ENCODE results near the gene KRT3.
"Not testable (repeated sequence)": the region's sequence is repeated elsewhere in the genome, so short reads cannot be mapped to it uniquely, and the experiment has no call there.

KRT3 gene

DNA sequence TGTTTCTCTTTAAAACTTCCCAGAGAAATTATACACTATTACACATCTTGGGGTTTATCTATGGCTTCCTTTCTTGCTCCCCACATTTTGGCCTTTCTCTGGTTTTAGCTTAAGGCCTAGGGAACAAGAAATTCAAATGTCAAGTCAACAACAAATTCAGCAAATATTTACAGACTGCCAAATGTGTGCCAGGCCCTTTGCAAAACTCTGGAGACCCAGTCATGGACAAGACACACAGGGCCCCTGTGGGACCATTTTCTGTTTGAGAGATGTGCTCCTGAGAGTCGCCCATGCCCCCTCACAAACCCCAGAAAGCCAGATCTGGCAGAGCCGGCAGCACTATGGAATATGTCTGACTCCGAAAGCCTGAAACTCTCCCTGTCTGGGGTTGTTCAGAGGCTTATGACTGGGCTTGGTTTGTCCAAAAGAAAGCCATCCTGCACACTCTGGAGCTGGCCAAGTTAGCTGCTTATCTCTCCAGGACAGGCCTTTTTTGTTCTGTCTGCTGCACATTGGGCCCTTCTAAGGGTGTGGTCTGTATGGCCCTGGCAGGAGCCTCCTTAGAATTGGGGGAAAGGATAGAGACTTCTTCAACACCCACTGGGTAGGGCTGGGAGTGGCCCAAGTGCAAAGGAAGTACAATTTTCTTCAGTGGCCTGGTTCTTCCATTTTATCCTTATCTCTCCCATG, 1.1 kb upstream of the KRT3 start:
- DNase-seq, result no peak

- no peak for DNase-seq
Measured at GRCh38 chr12:52796429-52796794, 495 bp upstream of the KRT3 start.

GRCh38 chr12:52795332-52795674, 614 bp downstream of the KRT3 start:
- not testable (repeated sequence) for DNase-seq

DNA sequence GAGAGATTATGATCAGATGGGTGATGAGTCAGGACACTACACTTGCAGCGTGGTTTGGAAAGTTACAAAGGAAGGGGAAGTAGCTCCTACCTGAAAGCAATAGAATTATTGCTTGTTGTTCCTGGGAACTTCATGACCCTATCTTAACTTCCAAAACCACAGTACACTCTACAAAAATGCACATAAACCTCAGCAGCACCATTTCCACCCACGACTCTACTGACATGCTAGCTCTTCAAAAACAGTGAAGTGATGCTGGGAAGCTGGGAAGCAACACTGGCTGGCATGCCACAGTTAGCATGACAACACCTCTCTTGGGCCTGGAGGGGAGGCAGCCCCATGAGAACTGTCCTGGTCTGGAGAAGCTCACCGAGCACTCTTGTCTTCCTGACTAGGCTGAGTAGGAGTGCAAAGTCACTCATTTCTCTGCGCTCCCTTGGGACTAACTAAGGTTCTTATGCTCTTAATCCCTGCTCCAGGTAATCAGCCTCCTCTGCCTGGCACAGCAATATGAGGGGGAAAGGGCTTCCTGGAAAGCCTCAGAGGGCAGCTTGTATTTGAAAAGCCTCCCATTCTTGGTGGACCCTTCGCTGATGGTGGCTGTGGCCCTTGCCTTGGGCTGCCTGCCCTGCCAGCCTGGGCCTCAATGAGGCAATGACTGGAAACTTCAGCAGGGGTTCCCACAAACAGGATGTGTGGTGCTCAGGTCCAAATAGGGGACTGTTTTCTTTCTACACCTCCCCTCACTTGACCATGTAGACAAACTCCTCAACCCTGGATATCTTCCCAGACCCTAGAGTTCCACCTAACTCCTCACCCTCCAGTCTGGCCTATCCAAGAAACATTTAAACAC, 1.2 kb downstream of the KRT3 start:
- DNase-seq, result peak; percentile 67

- DNase-seq, result no peak
Measured at GRCh38 chr12:52792185-52793029, 3.5 kb downstream of the KRT3 start.

DNA sequence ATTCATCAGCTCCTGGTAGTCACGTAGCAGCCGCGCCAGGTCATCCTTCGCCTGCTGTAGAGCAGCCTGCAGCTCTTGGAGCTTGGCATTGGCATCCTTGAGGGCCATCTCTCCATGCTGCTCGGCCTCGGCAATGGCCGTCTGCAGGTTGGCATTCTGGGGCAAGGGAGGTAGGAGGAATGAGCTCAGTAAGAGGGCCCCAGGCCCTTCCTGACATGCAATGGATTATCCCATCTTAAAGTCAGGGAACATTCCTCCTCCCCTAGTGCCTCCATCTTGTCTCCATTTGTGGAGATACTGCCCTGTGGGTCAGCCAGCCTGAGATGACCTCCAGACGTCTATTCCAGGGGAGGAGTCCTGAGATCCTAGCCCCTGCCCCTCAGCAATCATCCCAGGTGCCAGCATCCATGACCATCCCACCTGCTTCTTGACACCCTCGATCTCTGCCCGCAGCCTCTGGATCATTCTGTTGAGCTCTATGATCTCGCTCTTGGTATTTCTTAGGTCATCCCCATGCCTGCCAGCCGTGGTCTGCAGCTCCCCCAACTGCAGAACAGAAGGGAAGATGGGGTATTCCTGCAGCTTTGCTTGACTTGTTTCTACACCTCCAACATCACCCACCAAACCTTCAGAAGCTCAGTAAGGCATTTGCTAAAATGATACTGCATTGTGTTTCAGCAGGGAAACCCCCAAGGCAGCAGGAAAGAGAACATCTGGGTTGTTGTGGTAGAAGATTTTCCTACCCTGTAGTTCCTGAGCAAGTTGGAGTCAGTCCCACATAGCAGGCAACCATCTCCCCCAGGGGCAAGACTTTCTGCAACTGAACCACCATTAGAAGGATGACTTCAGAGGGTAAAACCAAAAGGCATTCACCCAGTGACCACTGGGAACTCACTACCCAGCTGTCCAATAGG, 4.4 kb downstream of the KRT3 start:
- no peak for DNase-seq

DNA sequence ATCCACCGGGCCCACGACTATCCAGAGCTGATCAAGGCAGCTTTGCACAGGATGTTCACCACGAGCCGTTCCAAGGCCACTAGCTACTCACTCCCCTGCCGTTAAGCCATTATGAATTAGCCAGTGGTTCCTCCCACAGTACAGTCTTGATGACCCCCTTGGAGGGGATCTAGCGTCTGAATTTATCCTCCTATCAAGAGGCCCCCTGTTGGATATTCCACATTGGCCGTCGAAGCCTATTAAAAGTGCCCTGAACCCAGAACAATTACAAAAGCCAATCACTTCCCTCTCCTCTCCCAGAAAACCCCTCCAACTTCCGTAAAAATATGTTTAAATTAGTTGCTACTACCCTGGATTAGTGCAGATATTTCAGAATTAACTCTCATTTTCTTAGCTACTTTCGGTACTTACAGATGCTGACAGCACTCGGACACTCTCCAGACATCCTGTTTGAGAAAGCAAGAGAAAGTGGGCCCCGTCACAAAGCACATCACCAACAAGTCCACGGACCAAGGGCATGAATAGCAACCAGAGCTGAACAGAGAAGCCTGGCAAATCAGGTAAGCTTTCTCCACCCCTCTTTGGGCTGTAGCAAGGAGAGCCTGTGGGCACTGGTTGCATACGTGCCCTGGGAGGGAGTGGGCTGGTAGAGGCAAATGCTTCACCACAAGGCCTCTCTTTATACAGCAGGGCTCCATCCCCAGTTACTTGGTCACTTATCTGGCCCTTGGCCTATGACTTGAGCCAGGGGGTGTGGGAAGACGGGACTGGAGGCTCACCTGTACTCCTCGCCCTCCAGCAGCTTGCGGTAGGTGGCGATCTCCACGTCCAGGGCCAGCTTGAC, 5.3 kb downstream of the KRT3 start:
- DNase-seq, result no peak

DNA sequence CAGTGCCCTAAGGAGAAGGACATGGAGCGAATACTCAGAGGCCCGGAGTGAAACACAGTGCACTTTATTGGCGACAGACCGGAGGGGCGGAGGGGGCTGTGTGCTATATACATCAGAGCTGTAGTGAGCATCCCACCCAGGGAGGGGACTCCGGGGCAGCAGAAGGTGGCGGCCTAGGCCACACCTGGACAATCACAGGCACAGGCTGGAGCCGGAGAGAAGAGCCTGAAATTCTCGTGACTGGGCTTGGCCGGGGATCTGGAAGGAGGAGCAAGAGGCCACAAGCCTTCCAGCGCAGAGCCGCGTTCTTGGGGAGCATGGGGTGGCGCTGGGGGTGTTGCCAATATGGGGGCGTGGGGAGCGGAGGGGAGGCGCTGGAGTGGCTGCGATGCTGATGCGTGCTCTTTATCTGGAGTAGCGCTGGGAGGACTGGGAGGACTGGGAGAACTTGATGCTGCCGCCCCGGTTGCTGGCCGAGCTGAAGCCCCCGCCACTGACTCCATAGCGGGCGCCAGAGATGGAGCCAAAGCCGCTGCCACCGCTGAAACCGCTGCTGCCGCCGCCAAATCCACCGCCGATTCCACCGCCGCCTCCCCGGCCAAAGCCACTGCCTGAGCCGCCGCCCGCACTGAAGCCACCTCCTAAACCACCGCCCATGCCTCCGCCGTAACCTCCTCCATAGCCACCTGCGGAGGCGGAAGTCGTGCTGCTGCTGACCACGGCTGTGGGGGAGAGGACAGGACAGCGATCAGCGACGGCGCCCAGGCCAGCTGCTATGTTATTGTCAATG, 6.1 kb downstream of the KRT3 start:
- DNase-seq, result no peak

- no peak for DNase-seq
Measured at GRCh38 chr12:52788876-52789636, 6.9 kb downstream of the KRT3 start.

DNA sequence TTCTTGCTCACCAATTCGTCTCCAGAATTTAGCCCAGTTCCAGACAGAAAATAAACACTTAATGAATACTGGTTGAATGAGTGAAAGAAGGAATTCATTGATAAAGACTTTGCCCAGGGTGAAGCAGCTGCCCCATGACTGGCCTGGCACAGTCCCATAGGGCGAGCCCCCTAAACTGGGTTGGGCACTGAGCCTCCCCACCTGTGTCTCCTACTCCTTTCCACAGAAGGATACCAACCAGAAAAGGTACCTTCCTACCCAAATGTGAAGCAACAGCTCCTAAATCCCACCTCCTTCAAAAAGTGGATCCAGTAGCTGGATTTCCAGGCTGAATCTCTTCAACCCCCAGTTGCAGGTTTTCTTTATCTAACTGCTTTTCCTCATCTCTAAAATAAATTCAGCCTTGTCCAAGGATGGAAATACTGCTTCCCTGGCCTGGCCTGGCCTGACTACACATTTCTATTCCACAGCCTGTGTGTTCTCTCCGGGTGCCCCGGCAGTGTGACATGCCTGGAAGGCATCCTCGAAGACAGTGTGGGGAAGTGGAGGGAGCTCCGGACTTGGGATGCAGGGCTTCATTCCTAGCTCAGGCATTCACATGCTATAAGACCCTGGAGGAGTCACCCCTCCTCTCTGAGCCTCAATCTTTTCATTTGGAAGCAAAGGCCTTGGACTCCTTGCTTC, 7.6 kb downstream of the KRT3 start:
- no peak for DNase-seq

- DNase-seq, result no peak
Measured at GRCh38 chr12:52787324-52788191, 8.4 kb downstream of the KRT3 start.

DNA sequence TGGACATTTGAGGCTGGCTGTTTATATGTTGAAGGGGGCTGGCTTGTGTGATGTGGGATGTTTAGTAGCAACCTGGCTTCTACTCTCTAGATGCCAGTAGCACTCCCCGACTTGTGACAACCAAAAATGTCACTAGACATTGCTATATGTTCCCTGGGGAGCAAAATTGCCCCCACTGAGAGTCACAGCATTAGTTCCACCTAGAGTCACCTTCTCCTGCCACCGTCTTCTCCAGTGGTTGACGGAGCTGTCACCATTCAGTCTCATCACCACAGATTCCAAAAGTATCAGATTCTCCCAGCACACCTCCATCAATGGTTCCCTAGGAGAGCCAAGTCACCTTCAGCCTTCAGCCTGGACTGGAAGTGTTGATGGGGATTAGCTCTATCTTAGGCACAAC, 11.0 kb downstream of the KRT3 start:
- no peak for DNase-seq

GRCh38 chr12:52783563-52784316, 12.2 kb downstream of the KRT3 start:
- DNase-seq, result no peak

DNA sequence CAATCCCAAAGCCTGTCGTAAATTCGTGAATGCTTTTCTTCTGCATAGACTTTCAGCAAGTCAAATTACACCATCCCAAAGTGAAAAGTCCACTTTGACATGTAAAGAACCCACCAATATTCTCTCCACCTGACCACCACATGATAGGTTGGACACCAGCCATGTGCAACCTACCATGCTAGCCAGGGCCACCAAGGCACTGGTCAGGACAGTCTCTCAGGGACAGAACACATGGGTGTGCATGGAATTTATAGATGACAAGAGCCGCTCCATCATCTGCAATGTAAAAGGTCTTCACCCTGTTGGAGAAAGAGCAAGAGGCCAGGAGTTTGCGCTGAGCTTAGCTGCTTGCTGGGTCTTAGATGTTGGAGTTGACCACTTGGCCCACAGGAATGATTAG, 13.4 kb downstream of the KRT3 start:
- DNase-seq, result no peak

DNA sequence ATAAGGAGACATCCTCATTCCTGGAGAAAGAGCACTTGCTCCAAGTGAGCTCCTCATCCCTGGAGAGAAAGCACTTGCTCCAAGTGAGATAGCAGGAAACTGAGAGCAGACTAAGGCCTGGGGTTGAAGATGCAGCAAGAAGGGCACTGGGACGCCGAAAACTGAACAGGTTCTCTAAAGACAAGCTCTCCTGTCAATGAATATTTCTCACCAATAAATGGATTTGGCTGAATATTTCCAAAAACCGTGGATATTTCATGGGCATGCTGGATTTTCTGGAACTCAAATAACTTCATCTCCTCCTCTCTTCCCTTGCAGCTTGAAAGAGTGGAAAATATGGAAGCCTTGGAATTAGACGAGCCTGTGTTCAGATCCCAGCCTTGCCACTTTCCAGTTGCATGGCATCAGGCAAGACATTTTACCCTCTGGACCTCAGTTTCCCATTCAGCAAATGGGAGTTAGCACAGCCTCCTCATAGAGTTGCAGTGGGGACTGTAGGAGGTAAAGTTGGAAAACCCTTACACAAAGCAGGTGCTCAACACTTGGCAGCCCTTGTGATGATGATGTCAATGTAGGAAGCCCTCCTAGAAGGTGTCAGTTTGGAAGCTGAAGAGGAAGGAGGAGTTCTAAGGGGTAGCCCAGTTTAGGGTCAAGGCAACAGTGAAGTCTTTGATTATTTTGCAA, 14.4 kb downstream of the KRT3 start:
- no peak for DNase-seq

GRCh38 chr12:52779914-52780313, 16.0 kb downstream of the KRT3 start:
- no peak for DNase-seq

DNA sequence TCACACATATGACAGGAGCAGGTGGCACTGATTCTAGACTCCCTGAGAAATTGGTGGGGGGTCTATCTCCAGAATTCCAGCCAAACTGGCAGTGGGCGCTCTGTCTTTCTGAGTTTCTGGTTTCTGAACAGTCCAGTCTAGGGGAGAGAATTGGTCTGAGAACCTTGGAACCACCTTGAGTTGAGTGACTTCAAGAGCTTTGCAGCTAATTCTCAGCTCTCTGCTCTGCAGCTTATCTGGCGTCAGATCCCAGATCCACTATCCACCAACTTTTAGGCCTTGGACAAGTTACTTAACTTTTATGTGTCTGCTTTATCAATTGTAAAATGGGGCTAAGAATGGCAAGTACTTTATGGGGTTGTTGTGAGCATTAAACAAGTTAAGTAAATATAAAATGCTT, 17.1 kb downstream of the KRT3 start:
- no peak for DNase-seq

All from fibroblast of upper back skin (primary cell).